Measurements from ENCODE around the gene ZNF341. TPM values are rescaled to one million over a fixed set of nuclear protein-coding genes. Genes with fewer than 3 reads are reported as not detected.

The ZNF341 gene
- total RNA-seq, 1 donor, result 1.1 TPM

DNA sequence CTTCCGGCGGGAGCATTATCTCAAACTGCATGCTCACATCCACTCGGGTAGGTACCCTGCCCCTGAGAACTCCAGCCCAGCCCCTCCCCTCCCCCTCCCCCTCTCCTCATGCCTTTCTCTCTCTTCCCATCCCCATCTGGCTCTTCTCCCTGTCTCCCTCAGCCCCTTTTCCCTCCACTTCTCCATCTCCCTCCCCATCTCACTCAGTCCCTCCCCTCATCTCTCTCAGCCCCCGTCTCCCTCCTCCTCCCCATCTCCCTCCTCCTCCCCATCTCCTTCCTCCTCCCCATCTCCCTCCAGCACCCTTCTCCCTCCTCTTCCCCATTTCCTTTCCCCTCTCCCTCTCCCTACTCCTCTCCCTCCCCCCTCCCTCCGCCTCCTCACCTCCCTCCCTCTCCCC is 52.0 kb downstream of the ZNF341 start:
- Histone ChIP-seq H4K20me1 (ENCODE audit: insufficient read depth, low read length) (no peaks in the 10 kb centered on the region), H3K36me3 (ENCODE audit: insufficient read depth, low read length) (no peaks in the 10 kb centered on the region), H3K79me2 (ENCODE audit: insufficient read depth, low read length) (no peaks in the 10 kb centered on the region), H3K27ac (ENCODE audit: low read depth, low read length) (no peak overlapping the region), H3K4me3 (ENCODE audit: insufficient read depth, low read length) (no peak overlapping the region), H3K4me2 (ENCODE audit: insufficient read depth, low read length) (no peak overlapping the region), H3K4me1 (ENCODE audit: insufficient read depth, low read length) (no peaks in the 10 kb centered on the region), H2AFZ (ENCODE audit: low read length) (no peak overlapping the region), H3K9me3 (ENCODE audit: low read depth, low read length) (no peaks in the 10 kb centered on the region), H3K27me3 (ENCODE audit: insufficient read depth, low read length) (no peaks in the 10 kb centered on the region)
- no peak for DNase-seq (ENCODE audit: insufficient read length, low spot score, missing footprints)
- TF ChIP-seq, protein P1, sequence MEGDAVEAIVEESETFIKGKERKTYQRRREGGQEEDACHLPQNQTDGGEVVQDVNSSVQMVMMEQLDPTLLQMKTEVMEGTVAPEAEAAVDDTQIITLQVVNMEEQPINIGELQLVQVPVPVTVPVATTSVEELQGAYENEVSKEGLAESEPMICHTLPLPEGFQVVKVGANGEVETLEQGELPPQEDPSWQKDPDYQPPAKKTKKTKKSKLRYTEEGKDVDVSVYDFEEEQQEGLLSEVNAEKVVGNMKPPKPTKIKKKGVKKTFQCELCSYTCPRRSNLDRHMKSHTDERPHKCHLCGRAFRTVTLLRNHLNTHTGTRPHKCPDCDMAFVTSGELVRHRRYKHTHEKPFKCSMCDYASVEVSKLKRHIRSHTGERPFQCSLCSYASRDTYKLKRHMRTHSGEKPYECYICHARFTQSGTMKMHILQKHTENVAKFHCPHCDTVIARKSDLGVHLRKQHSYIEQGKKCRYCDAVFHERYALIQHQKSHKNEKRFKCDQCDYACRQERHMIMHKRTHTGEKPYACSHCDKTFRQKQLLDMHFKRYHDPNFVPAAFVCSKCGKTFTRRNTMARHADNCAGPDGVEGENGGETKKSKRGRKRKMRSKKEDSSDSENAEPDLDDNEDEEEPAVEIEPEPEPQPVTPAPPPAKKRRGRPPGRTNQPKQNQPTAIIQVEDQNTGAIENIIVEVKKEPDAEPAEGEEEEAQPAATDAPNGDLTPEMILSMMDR (IDR thresholded peaks at IDR 0.05; ENCODE audit: extremely low read depth, low read depth, low read length), result no peak

DNA sequence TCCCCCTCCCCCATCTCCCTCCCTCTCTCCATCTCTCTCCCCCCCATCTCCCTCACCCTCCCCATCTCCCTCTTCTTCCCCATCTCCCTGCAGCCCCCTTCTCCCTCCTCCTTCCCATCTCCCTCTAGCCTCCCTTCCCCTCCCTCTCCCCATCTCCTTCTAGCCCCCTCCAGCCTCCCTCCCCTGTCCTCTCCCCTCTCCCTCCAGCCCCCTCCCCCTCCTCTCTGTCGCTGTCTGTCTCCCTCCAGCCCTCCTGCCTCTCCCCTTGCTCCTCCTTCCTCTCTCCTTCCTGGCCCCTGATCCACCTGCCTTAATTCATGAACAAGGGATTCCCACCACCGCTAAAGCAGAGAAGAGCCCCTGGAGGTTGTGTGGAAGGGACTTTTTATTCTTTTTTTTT is 52.4 kb downstream of the ZNF341 start:
- H3K9me3 ChIP-seq (ENCODE audit: low read depth, low read length), result no peaks in the 10 kb centered on the region
- DNase-seq (ENCODE audit: insufficient read length, low spot score, missing footprints), result no peak
- no peaks in the 10 kb centered on the region for H4K20me1 ChIP-seq (ENCODE audit: insufficient read depth, low read length)
- H2AFZ ChIP-seq (ENCODE audit: low read length), result no peak overlapping the region
- no peak overlapping the region for H3K27ac ChIP-seq (ENCODE audit: low read depth, low read length)
- H3K36me3 ChIP-seq (ENCODE audit: insufficient read depth, low read length), result no peaks in the 10 kb centered on the region
- no peaks in the 10 kb centered on the region for H3K79me2 ChIP-seq (ENCODE audit: insufficient read depth, low read length)
- no peak overlapping the region for H3K4me2 ChIP-seq (ENCODE audit: insufficient read depth, low read length)
- H3K27me3 ChIP-seq (ENCODE audit: insufficient read depth, low read length), result no peaks in the 10 kb centered on the region
- peaks cover 3% of the 10 kb centered on the region for H3K4me1 ChIP-seq (ENCODE audit: insufficient read depth, low read length)
- TF ChIP-seq, protein P1 (IDR thresholded peaks at IDR 0.05; ENCODE audit: extremely low read depth, low read depth, low read length), result no peak
- no peak overlapping the region for H3K4me3 ChIP-seq (ENCODE audit: insufficient read depth, low read length)

DNA sequence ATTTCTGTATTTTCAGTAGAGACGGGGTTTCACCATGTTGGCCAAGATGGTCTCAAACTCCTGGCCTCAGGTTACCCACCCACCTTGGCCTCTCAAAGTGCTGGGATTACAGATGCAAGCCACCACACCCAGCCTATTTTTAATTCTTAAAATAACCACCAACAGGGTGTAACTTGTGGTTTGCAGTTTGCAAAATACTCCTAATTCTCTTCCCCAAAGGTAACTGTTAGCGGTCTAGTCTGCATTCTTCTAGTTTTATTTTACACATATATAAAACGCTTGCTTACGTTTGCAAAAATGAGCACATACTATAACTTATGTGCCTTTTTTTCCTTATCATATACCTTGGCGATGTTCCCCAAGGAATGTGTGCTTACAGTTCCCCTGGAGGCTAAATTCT is 53.7 kb downstream of the ZNF341 start:
- no peaks in the 10 kb centered on the region for H3K27me3 ChIP-seq (ENCODE audit: insufficient read depth, low read length)
- TF ChIP-seq, protein P1 (IDR thresholded peaks at IDR 0.05; ENCODE audit: extremely low read depth, low read depth, low read length), result no peak

DNA sequence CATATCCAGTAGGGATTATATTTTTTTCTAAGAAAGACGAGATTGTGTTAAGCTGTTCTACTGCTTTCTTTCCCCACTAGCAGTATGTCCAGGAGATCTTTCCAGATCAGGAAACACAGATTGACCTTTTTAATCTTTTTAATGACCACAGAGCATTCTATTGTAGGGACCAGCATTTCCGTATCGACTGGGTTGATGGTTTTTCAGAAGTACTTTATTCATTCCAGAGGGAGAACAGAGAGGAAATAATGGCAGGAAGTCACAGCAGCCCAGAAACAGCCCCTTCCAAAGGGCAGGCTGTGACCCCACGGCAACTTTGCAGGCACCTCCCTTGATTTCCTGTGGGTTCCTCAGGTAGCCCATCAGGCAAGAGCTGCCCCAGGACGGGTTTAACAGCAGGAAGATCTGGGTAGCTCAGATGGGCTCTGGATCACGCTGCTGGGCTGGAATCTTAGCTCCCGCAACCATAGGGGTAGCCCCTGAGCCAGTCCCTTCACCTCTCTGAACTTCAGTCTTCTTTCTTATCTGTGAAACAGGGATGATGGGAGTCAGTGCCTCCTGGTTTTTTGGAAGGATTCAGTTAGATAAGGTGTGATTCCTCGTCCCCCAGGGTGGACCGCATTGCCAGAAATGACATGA is 55.6 kb downstream of the ZNF341 start:
- TF ChIP-seq, protein P1 (IDR thresholded peaks at IDR 0.05; ENCODE audit: extremely low read depth, low read depth, low read length), result no peak
- H3K79me2 ChIP-seq (ENCODE audit: insufficient read depth, low read length), result no peaks in the 10 kb centered on the region
- peaks cover 8% of the 10 kb centered on the region for H3K4me1 ChIP-seq (ENCODE audit: insufficient read depth, low read length)
- H3K27me3 ChIP-seq (ENCODE audit: insufficient read depth, low read length), result no peaks in the 10 kb centered on the region
- no peak overlapping the region for H3K27ac ChIP-seq (ENCODE audit: low read depth, low read length)
- H3K4me2 ChIP-seq (ENCODE audit: insufficient read depth, low read length), result no peak overlapping the region
- H3K9me3 ChIP-seq (ENCODE audit: low read depth, low read length), result no peaks in the 10 kb centered on the region
- no peak overlapping the region for H2AFZ ChIP-seq (ENCODE audit: low read length)
- H3K4me3 ChIP-seq (ENCODE audit: insufficient read depth, low read length), result no peak overlapping the region
- no peaks in the 10 kb centered on the region for H3K36me3 ChIP-seq (ENCODE audit: insufficient read depth, low read length)
- no peak for DNase-seq (ENCODE audit: insufficient read length, low spot score, missing footprints)
- peaks cover 2% of the 10 kb centered on the region for H4K20me1 ChIP-seq (ENCODE audit: insufficient read depth, low read length)

More for the DNA sequence above, 53.7 kb downstream of the ZNF341 start:
- Histone ChIP-seq H3K79me2 (ENCODE audit: insufficient read depth, low read length) (no peaks in the 10 kb centered on the region), H3K9me3 (ENCODE audit: low read depth, low read length) (no peaks in the 10 kb centered on the region), H3K4me3 (ENCODE audit: insufficient read depth, low read length) (no peak overlapping the region), H2AFZ (ENCODE audit: low read length) (no peak overlapping the region), H3K36me3 (ENCODE audit: insufficient read depth, low read length) (no peaks in the 10 kb centered on the region), H3K4me1 (ENCODE audit: insufficient read depth, low read length) (peaks cover 8% of the 10 kb centered on the region), H3K4me2 (ENCODE audit: insufficient read depth, low read length) (no peak overlapping the region), H3K27ac (ENCODE audit: low read depth, low read length) (no peak overlapping the region), H4K20me1 (ENCODE audit: insufficient read depth, low read length) (peaks cover 2% of the 10 kb centered on the region)
- no peak for DNase-seq (ENCODE audit: insufficient read length, low spot score, missing footprints)
